Osteoblast (primary cell): ENCODE measurements around the gene TBCD. TPM values are rescaled to one million over a fixed set of nuclear protein-coding genes. Genes with fewer than 3 reads are reported as not detected.

Experiments used
- DNase-seq: peaks from one replicate; pipeline ENCODE4 v3.0.0; 2011; ENCODE audit warnings: low spot score, mixed read lengths; ENCODE audit not compliant: insufficient read length; ENCODE audit errors: missing footprints
- H2AFZ ChIP-seq: 2 replicates; pipeline ENCODE4 v1.6.0; 2011; ENCODE audit warnings: mild to moderate bottlenecking, low read length
- H3K27ac ChIP-seq: 2 replicates; pipeline ENCODE4 v1.5.1; 2011; ENCODE audit warnings: mild to moderate bottlenecking, low read depth, low read length, moderate library complexity
- H3K27me3 ChIP-seq: 2 replicates; pipeline ENCODE4 v1.6.0; 2012; ENCODE audit warnings: mild to moderate bottlenecking, control low read depth, inconsistent platforms, low read length, moderate library complexity; ENCODE audit not compliant: insufficient read depth
- H3K36me3 ChIP-seq: 2 replicates; pipeline ENCODE4 v1.5.1; 2011; ENCODE audit warnings: mild to moderate bottlenecking, low read length, control low read depth, moderate library complexity; ENCODE audit not compliant: insufficient read depth
- H3K4me1 ChIP-seq: 2 replicates; pipeline ENCODE4 v1.5.1; 2011; ENCODE audit warnings: mild to moderate bottlenecking, low read length, control low read depth, moderate library complexity; ENCODE audit not compliant: insufficient read depth
- H3K4me2 ChIP-seq: 2 replicates; pipeline ENCODE4 v1.6.0; 2011; ENCODE audit warnings: mild to moderate bottlenecking, low read length; ENCODE audit not compliant: insufficient read depth
- H3K4me3 ChIP-seq: fragments of 200-600 bp; sonication (generic); 3 replicates; pipeline ENCODE4 v1.5.1; 2012; ENCODE audit warnings: mild to moderate bottlenecking, low read length, inconsistent platforms; ENCODE audit not compliant: insufficient read depth
- H3K79me2 ChIP-seq: 2 replicates; pipeline ENCODE4 v1.6.0; 2012; ENCODE audit warnings: mild to moderate bottlenecking, low read length, control low read depth, inconsistent platforms; ENCODE audit not compliant: insufficient read depth
- H3K9me3 ChIP-seq: 2 replicates; pipeline ENCODE4 v1.5.1; 2011; ENCODE audit warnings: low read depth, low read length, control low read depth
- H4K20me1 ChIP-seq: 2 replicates; pipeline ENCODE4 v1.6.0; 2012; ENCODE audit warnings: mild to moderate bottlenecking, low read length, control low read depth; ENCODE audit not compliant: insufficient read depth
- total RNA-seq: library from RNA; depleted of rRNA; stranded (reverse); fragments of >200 nt; gene quantifications from 2 replicates; pipeline ENCODE4 v1.2.3, GENCODE V29; 2012
- TF ChIP-seq, protein P1 (sequence below): IDR thresholded peaks from 2 replicates; pipeline ENCODE4 v1.5.1; 2011; ENCODE audit warnings: mild to moderate bottlenecking, low read depth, low read length, moderate library complexity; ENCODE audit errors: extremely low read depth

Gene TBCD
- total RNA-seq, 1 donor = 29.0 TPM

- Histone ChIP-seq H3K4me1 (peaks cover 9% of the 10 kb centered on the region), H3K4me2 (peak overlapping the region; percentile 5), H3K27me3 (no peaks in the 10 kb centered on the region), H3K36me3 (no peaks in the 10 kb centered on the region), H2AFZ (peak overlapping the region; percentile 56), H3K4me3 (no peak overlapping the region), H3K27ac (peak overlapping the region; percentile 10), H3K79me2 (peaks cover 20% of the 10 kb centered on the region), H3K9me3 (no peaks in the 10 kb centered on the region), H4K20me1 (peaks cover 3% of the 10 kb centered on the region)
- TF ChIP-seq, protein P1, sequence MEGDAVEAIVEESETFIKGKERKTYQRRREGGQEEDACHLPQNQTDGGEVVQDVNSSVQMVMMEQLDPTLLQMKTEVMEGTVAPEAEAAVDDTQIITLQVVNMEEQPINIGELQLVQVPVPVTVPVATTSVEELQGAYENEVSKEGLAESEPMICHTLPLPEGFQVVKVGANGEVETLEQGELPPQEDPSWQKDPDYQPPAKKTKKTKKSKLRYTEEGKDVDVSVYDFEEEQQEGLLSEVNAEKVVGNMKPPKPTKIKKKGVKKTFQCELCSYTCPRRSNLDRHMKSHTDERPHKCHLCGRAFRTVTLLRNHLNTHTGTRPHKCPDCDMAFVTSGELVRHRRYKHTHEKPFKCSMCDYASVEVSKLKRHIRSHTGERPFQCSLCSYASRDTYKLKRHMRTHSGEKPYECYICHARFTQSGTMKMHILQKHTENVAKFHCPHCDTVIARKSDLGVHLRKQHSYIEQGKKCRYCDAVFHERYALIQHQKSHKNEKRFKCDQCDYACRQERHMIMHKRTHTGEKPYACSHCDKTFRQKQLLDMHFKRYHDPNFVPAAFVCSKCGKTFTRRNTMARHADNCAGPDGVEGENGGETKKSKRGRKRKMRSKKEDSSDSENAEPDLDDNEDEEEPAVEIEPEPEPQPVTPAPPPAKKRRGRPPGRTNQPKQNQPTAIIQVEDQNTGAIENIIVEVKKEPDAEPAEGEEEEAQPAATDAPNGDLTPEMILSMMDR = peak; percentile 58
- DNase-seq = peak; percentile 100
These were observed 124.9 kb downstream of the TBCD start for GRCh38 chr17:82876602-82877379.

- TF ChIP-seq, protein P1 = no peak
- no peak for DNase-seq
- Histone ChIP-seq H2AFZ (no peak overlapping the region), H3K4me3 (no peak overlapping the region), H3K27me3 (no peaks in the 10 kb centered on the region), H3K36me3 (no peaks in the 10 kb centered on the region), H3K4me2 (no peak overlapping the region), H3K4me1 (peaks cover 9% of the 10 kb centered on the region), H3K9me3 (no peaks in the 10 kb centered on the region), H3K27ac (no peak overlapping the region), H3K79me2 (peaks cover 28% of the 10 kb centered on the region), H4K20me1 (peaks cover 3% of the 10 kb centered on the region)
These were observed 126.7 kb downstream of the TBCD start for GRCh38 chr17:82878527-82878926.

DNA sequence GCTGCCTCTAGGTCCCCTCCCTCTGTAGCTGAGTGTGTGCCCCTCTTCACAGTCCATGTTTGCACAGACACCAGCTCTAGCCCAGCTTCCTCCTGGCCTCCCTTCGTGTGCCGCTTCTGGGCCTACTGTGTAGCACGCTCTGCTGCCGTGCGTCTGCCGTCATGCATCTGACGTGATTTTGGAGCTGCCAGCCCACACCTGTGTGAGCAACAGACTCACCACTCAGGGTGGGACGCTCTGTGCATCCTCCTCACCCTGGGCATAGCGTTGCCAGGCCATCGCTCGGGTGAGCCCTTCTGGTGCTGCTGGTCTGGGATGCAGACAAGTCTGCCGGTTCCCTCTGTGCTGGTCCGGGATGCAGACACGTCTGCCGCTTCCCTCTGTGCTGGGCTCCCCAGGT, 127.4 kb downstream of the TBCD start:
- DNase-seq = no peak
- H3K4me1 ChIP-seq = peaks cover 9% of the 10 kb centered on the region
- no peaks in the 10 kb centered on the region for H3K9me3 ChIP-seq
- no peak overlapping the region for H3K4me3 ChIP-seq
- H3K79me2 ChIP-seq = peaks cover 28% of the 10 kb centered on the region
- no peak overlapping the region for H3K4me2 ChIP-seq
- H3K27ac ChIP-seq = no peak overlapping the region
- H3K27me3 ChIP-seq = no peaks in the 10 kb centered on the region
- no peak overlapping the region for H2AFZ ChIP-seq
- H3K36me3 ChIP-seq = no peaks in the 10 kb centered on the region
- H4K20me1 ChIP-seq = peaks cover 3% of the 10 kb centered on the region
- TF ChIP-seq, protein P1 = no peak

GRCh38 chr17:82880620-82881323, 128.9 kb downstream of the TBCD start:
- H3K36me3 ChIP-seq = no peaks in the 10 kb centered on the region
- H3K9me3 ChIP-seq = no peaks in the 10 kb centered on the region
- H3K4me2 ChIP-seq = no peak overlapping the region
- no peak overlapping the region for H2AFZ ChIP-seq
- no peak overlapping the region for H3K27ac ChIP-seq
- H3K4me1 ChIP-seq = peaks cover 15% of the 10 kb centered on the region
- no peak overlapping the region for H3K4me3 ChIP-seq
- DNase-seq = no peak
- TF ChIP-seq, protein P1 = no peak
- H3K79me2 ChIP-seq = peaks cover 28% of the 10 kb centered on the region
- H3K27me3 ChIP-seq = no peaks in the 10 kb centered on the region
- H4K20me1 ChIP-seq = peaks cover 3% of the 10 kb centered on the region
